Panc1 (cell line): Measurements from ENCODE around the gene KIF3B. TPM values are rescaled to one million over a fixed set of nuclear protein-coding genes. Genes with fewer than 3 reads are reported as not detected.
"Not testable (repeated sequence)": the region's sequence is repeated elsewhere in the genome, so short reads cannot be mapped to it uniquely, and the experiment has no call there.

ENCODE experiments used
- ATAC-seq: fragments of 200-7000 bp; cut with Tn5 transposase; 2 replicates; pipeline ENCODE4 v1.9.1; 2020; ENCODE audit warnings: mild to moderate bottlenecking, moderate library complexity
- BruUV-seq: library from RNA; stranded (reverse); fragments of 400-500 nt; replicated peaks from 2 replicates; lab custom pipeline; 2021; lab: Mats Ljungman, UMichigan
- CTCF ChIA-PET: fragments of 300-600 bp; sonication (Branson Sonifier 250); formaldehyde crosslinking; loops from one replicate; lab custom pipeline; 2022; ENCODE audit warnings: antibody characterized with exemption; lab: Charles Lee
- POLR2A ChIA-PET: fragments of 300-600 bp; sonication (Branson Sonifier 250); formaldehyde crosslinking; loops from one replicate; lab custom pipeline; 2022; ENCODE audit warnings: antibody characterized with exemption; lab: Charles Lee
- DNase-seq: peaks from one replicate; pipeline ENCODE4 v3.0.0-alpha.2; 2010; ENCODE audit warnings: low read depth, low spot score
- H3K27ac ChIP-seq: 2 replicates; pipeline ENCODE4 v1.5.1; 2011; ENCODE audit warnings: mild to moderate bottlenecking, low read length, inconsistent platforms
- H3K27me3 ChIP-seq: fragments of 200-500 bp; sonication (Bioruptor generic); 2 replicates; pipeline ENCODE4 v1.6.0; 2014; ENCODE audit warnings: low read length, inconsistent platforms; ENCODE audit not compliant: control insufficient read depth, insufficient read depth
- H3K36me3 ChIP-seq: fragments of 200-500 bp; sonication (Bioruptor generic); 2 replicates; pipeline ENCODE4 v1.5.1; 2014; ENCODE audit warnings: inconsistent platforms, mild to moderate bottlenecking, low read length, moderate library complexity; ENCODE audit not compliant: control insufficient read depth, insufficient read depth
- H3K4me1 ChIP-seq: 2 replicates; pipeline ENCODE4 v1.5.1; 2011; ENCODE audit warnings: inconsistent platforms, mild to moderate bottlenecking, low read length, moderate library complexity; ENCODE audit not compliant: control insufficient read depth, insufficient read depth
- H3K4me3 ChIP-seq, 2 experiments: 2 replicates each; pipeline ENCODE4 v1.5.1; 2011 to 2012; ENCODE audit warnings: low read depth in 2 of 2, low read length in 2 of 2, mild to moderate bottlenecking in 2 of 2, inconsistent platforms in 1 of 2, moderate library complexity in 1 of 2
- H3K9me3 ChIP-seq: fragments of 200-500 bp; sonication (Bioruptor generic); 2 replicates; pipeline ENCODE4 v1.5.1; 2014; ENCODE audit warnings: low read depth, mild to moderate bottlenecking, inconsistent platforms, low read length, moderate library complexity; ENCODE audit not compliant: control insufficient read depth, insufficient read depth
- CTCF ChIP-seq: fragments of 450-650 bp; IDR thresholded peaks from 2 replicates; pipeline ENCODE4 v1.5.1; 2017; ENCODE audit warnings: mild to moderate bottlenecking
- POLR2AphosphoS5 ChIP-seq: IDR thresholded peaks from 2 replicates; pipeline ENCODE4 v1.6.1; 2012; ENCODE audit warnings: mild to moderate bottlenecking, low read depth, low read length, moderate library complexity
- REST ChIP-seq, 2 experiments: IDR thresholded peaks; 2 replicates each; pipeline ENCODE4 v1.6.1; 2011 to 2012; ENCODE audit warnings: low read depth in 2 of 2, control low read depth in 1 of 2, low read length in 1 of 2, mild to moderate bottlenecking in 1 of 2, moderate library complexity in 1 of 2; ENCODE audit not compliant: insufficient read depth in 1 of 2
- SIN3A ChIP-seq: IDR thresholded peaks from 2 replicates; pipeline ENCODE4 v1.6.1; 2012; ENCODE audit warnings: low read depth, mild to moderate bottlenecking, low read length, moderate library complexity, borderline replicate concordance; ENCODE audit not compliant: insufficient read depth
- TCF7L2 ChIP-seq: IDR thresholded peaks from 2 replicates; pipeline ENCODE4 v1.6.1; 2011; ENCODE audit warnings: mild to moderate bottlenecking, low read depth, low read length, inconsistent platforms
- in situ Hi-C: cut with HindIII; loops from 2 replicates; pipeline ENCODE4 v1.10.0; 2016; ENCODE audit warnings: low sequenced_read_pairs, low pct_unique_long_range_greater_than_20kb
- intact Hi-C: fragments of 100-400 bp; cut with micrococcal nuclease; formaldehyde crosslinking; loops from one replicate; pipeline ENCODE4 v1.10.0; 2022; ENCODE audit not compliant: unreplicated experiment
- total RNA-seq: library from RNA; stranded (reverse); gene quantifications from one replicate; pipeline ENCODE4 v1.2.1, GENCODE V29; 2021; ENCODE audit not compliant: unreplicated experiment

KIF3B gene
- total RNA-seq, 1 experiment from 2014 or later = 67.8 TPM

GRCh38 chr20:32244150-32244823 is 33.2 kb upstream of the KIF3B start:
- Histone ChIP-seq H3K4me1 (peaks cover 19% of the 10 kb centered on the region), H3K4me3 (no peak overlapping the region), H3K9me3 (no peaks in the 10 kb centered on the region), H3K27ac (peak overlapping the region; percentile 51), H3K27me3 (no peaks in the 10 kb centered on the region), H3K36me3 (no peaks in the 10 kb centered on the region)
- POLR2A ChIA-PET = interaction anchor here (0.6 kb wide), 1 partner anchor 36 kb away, joined by 3 read pairs; no protein-coding TSS in a partner anchor
- no TSS peak for BruUV-seq
- intact Hi-C loops (no loop called here), in situ Hi-C loops (no loop called here)
- ATAC-seq (peak; percentile 71), DNase-seq (no peak)
- CTCF ChIA-PET = interaction anchor here (0.6 kb wide), 1 partner anchor 175 kb away, joined by 4 read pairs; no protein-coding TSS in a partner anchor
- TF ChIP-seq REST (IDR thresholded peaks at IDR 0.05; ENCODE audit: insufficient read depth in 1 of 2, low read depth in 2 of 2, low read length in 1 of 2) (no peak), CTCF (no peak), POLR2AphosphoS5 (no peak), TCF7L2 (no peak), SIN3A (no peak)

GRCh38 chr20:32244959-32245358 is 32.5 kb upstream of the KIF3B start:
- H3K27ac ChIP-seq = 0 out of 2 replicates have a peak overlapping the region, but pooled peaks have one; percentile 1
- BruUV-seq = no TSS peak
- DNase-seq = no peak
- no peaks in the 10 kb centered on the region for H3K36me3 ChIP-seq
- TF ChIP-seq REST (IDR thresholded peaks at IDR 0.05; ENCODE audit: insufficient read depth in 1 of 2, low read depth in 2 of 2, low read length in 1 of 2) = no peak
- CTCF ChIA-PET = no interaction called here
- no peaks in the 10 kb centered on the region for H3K9me3 ChIP-seq
- H3K27me3 ChIP-seq = no peaks in the 10 kb centered on the region
- intact Hi-C loops (no loop called here), in situ Hi-C loops (no loop called here)
- no peak overlapping the region for H3K4me3 ChIP-seq
- ATAC-seq = no peak; the same call in 1 of the 2 replicates
- POLR2A ChIA-PET = no interaction called here
- H3K4me1 ChIP-seq = peaks cover 18% of the 10 kb centered on the region

- H3K27me3 ChIP-seq = not testable (repeated sequence)
Measured at GRCh38 chr20:32246208-32246607, 31.2 kb upstream of the KIF3B start.

More at GRCh38 chr20:32246208-32246607, 31.2 kb upstream of the KIF3B start:
- H3K9me3 ChIP-seq, DNase-seq, ATAC-seq, H3K4me3 ChIP-seq, H3K27ac ChIP-seq, in situ Hi-C loops, BruUV-seq, H3K36me3 ChIP-seq, intact Hi-C loops, POLR2A ChIA-PET: not testable (repeated sequence)
- peaks cover 13% of the 10 kb centered on the region for H3K4me1 ChIP-seq
- CTCF ChIA-PET = interaction anchor here (0.6 to 0.7 kb wide), 2 partner anchors 10 to 402 kb away, joined by 4 to 10 read pairs; no protein-coding TSS in a partner anchor
